Measurements from ENCODE around the gene MCU. TPM values are rescaled to one million over a fixed set of nuclear protein-coding genes. Genes with fewer than 3 reads are reported as not detected.

Gene MCU
- polyA plus RNA-seq, 1 donor (not counting 4 experiments of a cell fraction or from before 2014, with no cell fraction given) = 103 TPM

- Histone ChIP-seq H3K27me3 (ENCODE audit: control insufficient read depth, extremely low read depth, insufficient read depth, low read length) (no peaks in the 10 kb centered on the region), H3K9me1 (ENCODE audit: control insufficient read depth, extremely low read depth, insufficient read depth, low read length) (no peaks in the 10 kb centered on the region), H3K36me3 (ENCODE audit: control insufficient read depth in 2 of 2, extremely low read depth in 1 of 2, insufficient read depth in 2 of 2, low read length in 2 of 2) (no peaks in the 10 kb centered on the region), H3K79me2 (ENCODE audit: control insufficient read depth, insufficient read depth, low read length) (peaks cover 7% of the 10 kb centered on the region), H3K9ac (ENCODE audit: control insufficient read depth, extremely low read depth, insufficient read depth, low read length) (no peak overlapping the region), H2AFZ (ENCODE audit: control insufficient read depth, low read length) (no peak overlapping the region), H3K9me3 (ENCODE audit: control insufficient read depth, low read depth, low read length) (no peaks in the 10 kb centered on the region), H3K4me2 (ENCODE audit: control insufficient read depth, extremely low read depth, insufficient read depth, low read depth, low read length) (no peak overlapping the region), H3K4me1 (ENCODE audit: control insufficient read depth, extremely low read depth, insufficient read depth, low read length) (peaks cover 24% of the 10 kb centered on the region), H3K4me3 (ENCODE audit: control insufficient read depth in 2 of 3, extremely low read depth in 1 of 3, insufficient read depth in 2 of 3, low read depth in 1 of 3, low read length in 3 of 3) (no peak overlapping the region), H3K27ac (ENCODE audit: control insufficient read depth, insufficient read depth, low read length) (no peak overlapping the region), H4K20me1 (ENCODE audit: control insufficient read depth, extremely low read depth, insufficient read depth, low read length) (no peaks in the 10 kb centered on the region)
- DNase-seq (ENCODE audit: low read depth, low spot score) = no peak
- dilution Hi-C loops (cut with MboI; ENCODE audit: extremely low pct_ligation_motif_present, low sequenced_read_pairs) = no loop called here
- FAIRE-seq = no peak
- no peak for TF ChIP-seq CTCF (optimal IDR thresholded peaks at IDR 0.05 in 1 of 3, IDR thresholded peaks at IDR 0.05 in 1 of 3, conservative IDR thresholded peaks at IDR 0.05 in 1 of 3; ENCODE audit: extremely low read depth in 1 of 3, insufficient read depth in 2 of 3, low read length in 3 of 3)
Observed at GRCh38 chr10:72779874-72780273, 87.9 kb downstream of the MCU start.

- DNase-seq (ENCODE audit: low read depth, low spot score) (no peak), FAIRE-seq (peak; percentile 56)
- H3K27ac ChIP-seq (ENCODE audit: control insufficient read depth, insufficient read depth, low read length) = no peak overlapping the region
- peaks cover 2% of the 10 kb centered on the region for H3K9me1 ChIP-seq (ENCODE audit: control insufficient read depth, extremely low read depth, insufficient read depth, low read length)
- H3K4me3 ChIP-seq (ENCODE audit: control insufficient read depth in 2 of 3, extremely low read depth in 1 of 3, insufficient read depth in 2 of 3, low read depth in 1 of 3, low read length in 3 of 3) = no peak overlapping the region
- dilution Hi-C loops (cut with MboI; ENCODE audit: extremely low pct_ligation_motif_present, low sequenced_read_pairs) = no loop called here
- H3K27me3 ChIP-seq (ENCODE audit: control insufficient read depth, extremely low read depth, insufficient read depth, low read length) = no peaks in the 10 kb centered on the region
- H3K79me2 ChIP-seq (ENCODE audit: control insufficient read depth, insufficient read depth, low read length) = peaks cover 24% of the 10 kb centered on the region
- H3K4me2 ChIP-seq (ENCODE audit: control insufficient read depth, extremely low read depth, insufficient read depth, low read depth, low read length) = no peak overlapping the region
- no peak overlapping the region for H3K9ac ChIP-seq (ENCODE audit: control insufficient read depth, extremely low read depth, insufficient read depth, low read length)
- no peaks in the 10 kb centered on the region for H3K9me3 ChIP-seq (ENCODE audit: control insufficient read depth, low read depth, low read length)
- no peak overlapping the region for H2AFZ ChIP-seq (ENCODE audit: control insufficient read depth, low read length)
- H3K36me3 ChIP-seq (ENCODE audit: control insufficient read depth in 2 of 2, extremely low read depth in 1 of 2, insufficient read depth in 2 of 2, low read length in 2 of 2) = no peaks in the 10 kb centered on the region
- H3K4me1 ChIP-seq (ENCODE audit: control insufficient read depth, extremely low read depth, insufficient read depth, low read length) = peaks cover 32% of the 10 kb centered on the region
- TF ChIP-seq CTCF (optimal IDR thresholded peaks at IDR 0.05 in 1 of 3, IDR thresholded peaks at IDR 0.05 in 1 of 3, conservative IDR thresholded peaks at IDR 0.05 in 1 of 3; ENCODE audit: extremely low read depth in 1 of 3, insufficient read depth in 2 of 3, low read length in 3 of 3) (no peak), EZH2 (IDR thresholded peaks at IDR 0.05; ENCODE audit: low read length) (no peak)
- H4K20me1 ChIP-seq (ENCODE audit: control insufficient read depth, extremely low read depth, insufficient read depth, low read length) = no peaks in the 10 kb centered on the region
Observed at GRCh38 chr10:72782649-72783330, 90.8 kb downstream of the MCU start.

All from keratinocyte (primary cell).